Measurements from ENCODE around the gene PLA2G12A. TPM values are rescaled to one million over a fixed set of nuclear protein-coding genes. Genes with fewer than 3 reads are reported as not detected.

PLA2G12A gene
- polyA plus RNA-seq (2012; rRNA removed), result 7.9 and 8.7 TPM in 2 replicates
- polyA plus RNA-seq (2012; cell fraction: cytosol; rRNA removed), result 9.8 and 10.7 TPM in 2 replicates
- polyA plus RNA-seq (2012; cell fraction: nucleus; rRNA removed), result 7.3 and 7.5 TPM in 2 replicates

DNA sequence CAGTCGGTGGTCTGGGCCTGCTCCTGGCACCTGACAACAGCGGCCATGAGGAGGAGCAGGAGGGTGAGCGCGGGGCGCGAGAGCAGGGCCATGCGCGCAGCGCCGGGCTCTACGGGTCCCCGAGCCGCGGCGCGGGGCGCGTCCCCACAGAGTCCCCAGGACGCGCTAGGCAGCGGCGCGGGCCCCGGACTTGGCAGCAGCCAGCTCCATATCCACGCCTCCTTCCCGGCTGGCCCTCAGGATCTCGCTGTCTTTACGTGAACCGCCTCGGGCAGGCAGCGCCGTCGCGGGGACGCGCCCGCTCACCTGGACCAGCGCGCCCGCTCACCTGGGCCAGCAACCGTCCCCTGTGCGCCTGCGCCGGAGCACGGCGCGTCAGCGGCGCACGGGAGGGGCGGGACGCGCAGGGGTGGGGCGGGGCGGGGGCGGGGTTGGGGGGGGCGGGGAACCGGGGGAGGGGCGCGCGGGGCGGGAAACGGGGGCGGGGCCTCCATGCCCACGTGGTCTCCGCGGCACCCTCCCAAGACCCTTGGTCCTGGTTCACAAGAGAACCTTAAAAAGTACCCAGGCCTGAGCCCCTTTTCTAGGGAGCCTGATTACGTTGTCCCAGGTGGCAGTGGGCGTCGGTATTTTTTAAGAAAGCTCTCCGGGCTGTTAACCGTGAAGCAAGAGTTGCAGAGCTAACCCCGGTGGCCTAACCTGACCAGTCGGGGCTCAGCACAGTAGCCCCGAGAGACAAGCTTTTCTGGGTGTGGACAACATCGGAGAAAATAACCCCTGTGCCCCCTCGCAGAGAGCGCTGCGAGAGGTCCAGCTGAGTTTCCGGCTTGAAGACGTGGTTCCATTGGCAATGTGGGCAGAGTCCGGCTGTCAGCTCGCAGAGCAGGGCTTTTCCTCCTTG, at the start of gene PLA2G12A:
PLA2G12A (minus strand) TSS at position 353 of the 901 bp plus-strand sequence; CDS start at position 92, 261 bp downstream.
- WGBS (ENCODE audit: low lambda C conversion rate), result 0% methylated on average over 10 of the region's 83 CpGs
- Histone ChIP-seq H4K20me1 (ENCODE audit: insufficient read depth) (no peaks in the 10 kb centered on the region), H3K27me3 (ENCODE audit: insufficient read depth) (no peaks in the 10 kb centered on the region), H3K79me2 (ENCODE audit: insufficient read depth) (peaks cover 17% of the 10 kb centered on the region), H3K4me1 (ENCODE audit: control insufficient read depth in 1 of 2, insufficient read depth in 2 of 2, low read depth in 1 of 2, low read length in 1 of 2) (peaks cover 0 to 4% of the 10 kb centered on the region in 2 experiments; a peak in 2 of 4 replicates), H3F3A (replicated peaks; ENCODE audit: insufficient read depth) (no peaks in the 10 kb centered on the region), H3K9me2 (no peaks in the 10 kb centered on the region), H3K27ac (ENCODE audit: low read depth in 2 of 2, low read length in 1 of 2) (peak within 1 kb of the TSS; percentile 44 to 52; a peak in 2 of 4 replicates), H3K4me3 (ENCODE audit: low read depth in 2 of 2, low read length in 1 of 2) (peak within 1 kb of the TSS; percentile 88 to 92), H3K9ac (peak within 1 kb of the TSS; percentile 64), H3K9me3 (no peaks in the 10 kb centered on the region), H3K4me2 (peak within 1 kb of the TSS; percentile 92), H2AFZ (ENCODE audit: low read depth) (peak within 1 kb of the TSS; percentile 96), H3K36me3 (replicated peaks in 1 of 2; ENCODE audit: control insufficient read depth in 1 of 2, insufficient read depth in 2 of 2, low read length in 1 of 2) (peaks cover 2 to 6% of the 10 kb centered on the region in 2 experiments)
- ChIA-PET CTCF (interaction anchor here (1.0 to 1.9 kb wide), 4 partner anchors 15 to 304 kb away, joined by 3 to 4 read pairs (median 4); partner anchors contain the start of gene SEC24B), POLR2A (no interaction called here)
- TF ChIP-seq GATA2 (CRISPR knock-in tag; IDR thresholded peaks at IDR 0.05) (no peak), MXI1 (IDR thresholded peaks at IDR 0.05; ENCODE audit: low read depth, low read length) (peak; percentile 80), YY1 (IDR thresholded peaks at IDR 0.05; ENCODE audit: low read depth) (no peak), USF1 (IDR thresholded peaks at IDR 0.05; ENCODE audit: borderline replicate concordance, low read depth) (peak; percentile 80; the same call in 1 of the 2 replicates), EZH2phosphoT487 (IDR thresholded peaks at IDR 0.05; ENCODE audit: borderline replicate concordance, low read depth) (no peak), EP300 (IDR thresholded peaks at IDR 0.05; ENCODE audit: borderline replicate concordance in 1 of 2, low read depth in 1 of 2, low read length in 1 of 2) (no peak), GABPA (IDR thresholded peaks at IDR 0.05; ENCODE audit: low read depth) (no peak), MEF2A (IDR thresholded peaks at IDR 0.05; ENCODE audit: borderline replicate concordance, low read depth) (no peak), RCOR1 (IDR thresholded peaks at IDR 0.05; ENCODE audit: low read length) (no peak), NRF1 (IDR thresholded peaks at IDR 0.05; ENCODE audit: low read depth, low read length) (peak; percentile 81)
- TF ChIP-seq, protein P1, sequence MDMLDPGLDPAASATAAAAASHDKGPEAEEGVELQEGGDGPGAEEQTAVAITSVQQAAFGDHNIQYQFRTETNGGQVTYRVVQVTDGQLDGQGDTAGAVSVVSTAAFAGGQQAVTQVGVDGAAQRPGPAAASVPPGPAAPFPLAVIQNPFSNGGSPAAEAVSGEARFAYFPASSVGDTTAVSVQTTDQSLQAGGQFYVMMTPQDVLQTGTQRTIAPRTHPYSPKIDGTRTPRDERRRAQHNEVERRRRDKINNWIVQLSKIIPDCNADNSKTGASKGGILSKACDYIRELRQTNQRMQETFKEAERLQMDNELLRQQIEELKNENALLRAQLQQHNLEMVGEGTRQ (IDR thresholded peaks at IDR 0.05; ENCODE audit: borderline replicate concordance, low read depth, low read length), result peak; percentile 26; the same call in 1 of the 2 replicates
- TF ChIP-seq, protein P2, sequence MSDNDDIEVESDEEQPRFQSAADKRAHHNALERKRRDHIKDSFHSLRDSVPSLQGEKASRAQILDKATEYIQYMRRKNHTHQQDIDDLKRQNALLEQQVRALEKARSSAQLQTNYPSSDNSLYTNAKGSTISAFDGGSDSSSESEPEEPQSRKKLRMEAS (IDR thresholded peaks at IDR 0.05; ENCODE audit: low read depth), result peak; percentile 66
- DNase-seq, result peak; percentile 96

All from SK-N-SH (cell line).